ENCODE results near the gene CCDC85A.
"Not testable (repeated sequence)": the region's sequence is repeated elsewhere in the genome, so short reads cannot be mapped to it uniquely, and the experiment has no call there.

CCDC85A gene

GRCh38 chr2:56183643-56184499, at the start of gene CCDC85A:
TSS of gene CCDC85A (plus strand) at chr2:56183990. CDS start at chr2:56184625, 635 bp downstream.
- DNase-seq (ENCODE audit: low spot score) = peak; percentile 15

- DNase-seq (ENCODE audit: low spot score) = no peak
Observed at GRCh38 chr2:56134861-56135260, 48.9 kb upstream of the CCDC85A start.

GRCh38 chr2:56142497-56143061, 41.2 kb upstream of the CCDC85A start:
- DNase-seq (ENCODE audit: low spot score) = not testable (repeated sequence)

- no peak for DNase-seq (ENCODE audit: low spot score)
Observed at GRCh38 chr2:56147907-56148306, 35.9 kb upstream of the CCDC85A start.

GRCh38 chr2:56148825-56149224, 35.0 kb upstream of the CCDC85A start:
- DNase-seq (ENCODE audit: low spot score) = no peak

GRCh38 chr2:56151841-56152240, 31.9 kb upstream of the CCDC85A start:
- DNase-seq (ENCODE audit: low spot score) = no peak

GRCh38 chr2:56155188-56155587, 28.6 kb upstream of the CCDC85A start:
- no peak for DNase-seq (ENCODE audit: low spot score)

GRCh38 chr2:56159875-56160274, 23.9 kb upstream of the CCDC85A start:
- DNase-seq (ENCODE audit: low spot score) = not testable (repeated sequence)

GRCh38 chr2:56167616-56168562, 15.9 kb upstream of the CCDC85A start:
- DNase-seq (ENCODE audit: low spot score) = no peak

GRCh38 chr2:56169521-56169920, 14.3 kb upstream of the CCDC85A start:
- no peak for DNase-seq (ENCODE audit: low spot score)

- DNase-seq (ENCODE audit: low spot score) = no peak
Observed at GRCh38 chr2:56170504-56170903, 13.3 kb upstream of the CCDC85A start.

GRCh38 chr2:56170988-56171387, 12.8 kb upstream of the CCDC85A start:
- no peak for DNase-seq (ENCODE audit: low spot score)

- DNase-seq (ENCODE audit: low spot score) = no peak
Observed at GRCh38 chr2:56175779-56176178, 8.0 kb upstream of the CCDC85A start.

GRCh38 chr2:56177420-56178220, 6.2 kb upstream of the CCDC85A start:
- no peak for DNase-seq (ENCODE audit: low spot score)

GRCh38 chr2:56179931-56180330, 3.9 kb upstream of the CCDC85A start:
- DNase-seq (ENCODE audit: low spot score) = no peak

GRCh38 chr2:56182420-56182819, 1.4 kb upstream of the CCDC85A start:
- DNase-seq (ENCODE audit: low spot score) = no peak

- no peak for DNase-seq (ENCODE audit: low spot score)
Observed at GRCh38 chr2:56184500-56185011, 766 bp downstream of the CCDC85A start.

- DNase-seq (ENCODE audit: low spot score) = no peak
Observed at GRCh38 chr2:56185101-56185581, 1.4 kb downstream of the CCDC85A start.

GRCh38 chr2:56185582-56186046, 1.8 kb downstream of the CCDC85A start:
- no peak for DNase-seq (ENCODE audit: low spot score)

GRCh38 chr2:56191617-56192016, 7.8 kb downstream of the CCDC85A start:
- no peak for DNase-seq (ENCODE audit: low spot score)

All from CD4-positive, alpha-beta T cell treated with Interleukin-6 at 100 ng/mL for 8 hours (primary cell).